Measurements from ENCODE around the gene ZSWIM5.
A peak's percentile ranks its signal among the peaks of the same experiment; 100 is the strongest.
"Not testable (repeated sequence)": the region's sequence is repeated elsewhere in the genome, so short reads cannot be mapped to it uniquely, and the experiment has no call there.

ZSWIM5 gene
- long read RNA-seq, partial matches to known transcripts: 0 of 1 reads
- long read RNA-seq, other reads (novel, unspliced or antisense): 1 of 1 reads

- DNase-seq (ENCODE audit: low read depth in 1 of 2, low spot score in 1 of 2): peak; percentile 24 to 40
- TF ChIP-seq REST (IDR thresholded peaks at IDR 0.05; ENCODE audit: insufficient replicate concordance, low read depth): no peak
- no peak for TF ChIP-seq POLR2AphosphoS5 (IDR thresholded peaks at IDR 0.05; ENCODE audit: low read depth)
- TF ChIP-seq GABPA (IDR thresholded peaks at IDR 0.05; ENCODE audit: low read depth): no peak
- TF ChIP-seq CTCF (IDR thresholded peaks at IDR 0.05; ENCODE audit: insufficient read depth, low read length): no peak
- TF ChIP-seq SPI1 (IDR thresholded peaks at IDR 0.05; ENCODE audit: borderline replicate concordance, low read depth): no peak
- H3K27ac ChIP-seq (replicated peaks): no peak within 1 kb of the TSS
- H3K4me3 ChIP-seq (replicated peaks; ENCODE audit: insufficient read depth, low read length): peak within 1 kb of the TSS; percentile 64
- H3K27me3 ChIP-seq (ENCODE audit: insufficient read depth, poor library complexity, severe bottlenecking): peaks cover 43% of the 10 kb centered on the region
Observed at GRCh38 chr1:45205910-45206721, at the start of gene ZSWIM5. Gene ZSWIM5, minus strand, starts transcription at chr1:45206605. Its CDS starts 255 bp downstream, at chr1:45206350.

- Histone ChIP-seq H3K27ac (replicated peaks) (no peak overlapping the region), H3K4me3 (replicated peaks; ENCODE audit: insufficient read depth, low read length) (no peak overlapping the region), H3K27me3 (ENCODE audit: insufficient read depth, poor library complexity, severe bottlenecking) (no peaks in the 10 kb centered on the region)
- TF ChIP-seq CTCF (IDR thresholded peaks at IDR 0.05; ENCODE audit: insufficient read depth, low read length) (no peak), GABPA (IDR thresholded peaks at IDR 0.05; ENCODE audit: low read depth) (no peak), POLR2AphosphoS5 (IDR thresholded peaks at IDR 0.05; ENCODE audit: low read depth) (no peak), REST (IDR thresholded peaks at IDR 0.05; ENCODE audit: insufficient replicate concordance, low read depth) (no peak), SPI1 (IDR thresholded peaks at IDR 0.05; ENCODE audit: borderline replicate concordance, low read depth) (no peak)
- DNase-seq (ENCODE audit: low read depth in 1 of 2, low spot score in 1 of 2): no peak
Observed at GRCh38 chr1:45254490-45254889, 48.1 kb upstream of the ZSWIM5 start.

GRCh38 chr1:45250544-45250943 is 44.1 kb upstream of the ZSWIM5 start:
- no peak for TF ChIP-seq SPI1 (IDR thresholded peaks at IDR 0.05; ENCODE audit: borderline replicate concordance, low read depth)
- no peak for TF ChIP-seq REST (IDR thresholded peaks at IDR 0.05; ENCODE audit: insufficient replicate concordance, low read depth)
- TF ChIP-seq CTCF (IDR thresholded peaks at IDR 0.05; ENCODE audit: insufficient read depth, low read length): no peak
- no peak for TF ChIP-seq GABPA (IDR thresholded peaks at IDR 0.05; ENCODE audit: low read depth)
- no peak for TF ChIP-seq POLR2AphosphoS5 (IDR thresholded peaks at IDR 0.05; ENCODE audit: low read depth)
- no peak overlapping the region for H3K27ac ChIP-seq (replicated peaks)
- no peak for DNase-seq (ENCODE audit: low read depth in 1 of 2, low spot score in 1 of 2)

GRCh38 chr1:45248004-45248403 is 41.6 kb upstream of the ZSWIM5 start:
- not testable (repeated sequence) for H3K27me3 ChIP-seq (ENCODE audit: insufficient read depth, poor library complexity, severe bottlenecking); H3K27ac ChIP-seq (replicated peaks); DNase-seq (ENCODE audit: low read depth in 1 of 2, low spot score in 1 of 2); H3K4me3 ChIP-seq (replicated peaks; ENCODE audit: insufficient read depth, low read length)

More at GRCh38 chr1:45250544-45250943, 44.1 kb upstream of the ZSWIM5 start:
- no peak overlapping the region for H3K4me3 ChIP-seq (replicated peaks; ENCODE audit: insufficient read depth, low read length)
- H3K27me3 ChIP-seq (ENCODE audit: insufficient read depth, poor library complexity, severe bottlenecking): no peaks in the 10 kb centered on the region
